MCF 10A (cell line): Measurements from ENCODE around the gene TROAP. TPM values are rescaled to one million over a fixed set of nuclear protein-coding genes. Genes with fewer than 3 reads are reported as not detected.

Experiments
- BruUV-seq: library from RNA; stranded (reverse); fragments of 400-500 nt; replicated peaks from 2 replicates; lab custom pipeline; 2021; lab: Mats Ljungman, UMichigan
- CTCF ChIA-PET: fragments of 300-600 bp; sonication (Branson Sonifier 250); formaldehyde crosslinking; extraction: SDS; loops from one replicate; lab custom pipeline; 2021; ENCODE audit warnings: antibody characterized with exemption, inconsistent platforms; lab: Yijun Ruan, JAX
- POLR2A ChIA-PET: fragments of 300-600, 350-650 bp; sonication (Branson Sonifier 250); formaldehyde crosslinking; extraction: SDS; loops from one replicate; lab custom pipeline; 2020; ENCODE audit warnings: antibody characterized with exemption, inconsistent platforms; lab: Yijun Ruan, JAX
- DNase-seq: peaks from one replicate; pipeline ENCODE4 v3.0.0-alpha.2; 2018; ENCODE audit not compliant: unreplicated experiment
- H3K27ac Mint-ChIP-seq: one replicate; pipeline ENCODE4 v1.8.0; 2022; ENCODE audit warnings: mild to moderate bottlenecking, low read depth, mixed read lengths; ENCODE audit not compliant: unreplicated experiment
- H3K27me3 Mint-ChIP-seq: one replicate; pipeline ENCODE4 v1.8.0; 2022; ENCODE audit warnings: mixed read lengths; ENCODE audit not compliant: insufficient read depth, unreplicated experiment
- H3K36me3 Mint-ChIP-seq: one replicate; pipeline ENCODE4 v1.8.0; 2022; ENCODE audit warnings: mild to moderate bottlenecking, moderate library complexity, mixed read lengths; ENCODE audit not compliant: insufficient read depth, unreplicated experiment
- H3K4me1 Mint-ChIP-seq: one replicate; pipeline ENCODE4 v1.8.0; 2022; ENCODE audit warnings: mixed read lengths; ENCODE audit not compliant: insufficient read depth, unreplicated experiment
- H3K4me3 Mint-ChIP-seq: one replicate; pipeline ENCODE4 v1.8.0; 2022; ENCODE audit warnings: mild to moderate bottlenecking, moderate library complexity, mixed read lengths; ENCODE audit not compliant: unreplicated experiment
- H3K9me3 Mint-ChIP-seq: one replicate; pipeline ENCODE4 v1.8.0; 2022; ENCODE audit warnings: mixed read lengths; ENCODE audit not compliant: unreplicated experiment
- intact Hi-C: fragments of 100-400 bp; cut with micrococcal nuclease; formaldehyde crosslinking; loops from 2 replicates; pipeline ENCODE4 v1.14.1; 2022
- total RNA-seq: library from RNA; stranded (reverse); gene quantifications from 2 replicates; pipeline ENCODE4 v1.2.3, GENCODE V29; 2022
- TF ChIP-seq, protein P1 (sequence below): fragments of 200-600 bp; IDR thresholded peaks from one replicate; pipeline ENCODE4 v1.8.0; 2022; ENCODE audit warnings: antibody characterized with exemption, mild to moderate bottlenecking; ENCODE audit not compliant: unreplicated experiment

TROAP gene
- total RNA-seq, 1 experiment from 2014 or later, result 41.9 TPM

DNA sequence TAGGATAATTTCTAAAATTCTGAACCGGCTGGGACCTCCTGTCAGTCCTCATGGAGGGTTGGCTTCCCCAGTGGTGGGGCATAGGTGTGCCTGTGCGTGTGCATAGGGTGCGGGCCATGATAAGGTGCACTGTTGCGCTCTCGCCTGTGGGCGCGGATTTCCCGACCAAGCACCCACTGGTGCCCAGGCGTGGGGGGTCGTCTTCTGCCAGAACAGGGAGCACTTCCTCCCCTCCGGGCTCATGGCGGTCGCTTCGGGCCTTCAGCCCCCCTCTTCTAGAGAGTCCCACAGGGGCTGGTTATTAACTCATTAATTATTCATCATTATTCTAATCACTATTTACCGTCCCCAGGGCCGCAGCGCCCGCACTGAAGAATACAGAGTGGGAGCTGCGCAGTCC, 11.2 kb downstream of the TROAP start:
- POLR2A ChIA-PET, result no interaction called here
- DNase-seq, result no peak
- BruUV-seq, result no TSS peak
- Mint-ChIP-seq H3K27ac (no peak overlapping the region), H3K4me1 (peaks cover 1% of the 10 kb centered on the region), H3K4me3 (no peak overlapping the region), H3K36me3 (no peaks in the 10 kb centered on the region), H3K9me3 (no peaks in the 10 kb centered on the region), H3K27me3 (peaks cover 15% of the 10 kb centered on the region)
- intact Hi-C loops, result no loop called here
- CTCF ChIA-PET, result interaction anchor here (0.7 to 1.3 kb wide), 7 partner anchors 9 to 182 kb away, joined by 3 to 5 read pairs (median 3); partner anchors contain the start of gene DNAJC22
- TF ChIP-seq, protein P1, sequence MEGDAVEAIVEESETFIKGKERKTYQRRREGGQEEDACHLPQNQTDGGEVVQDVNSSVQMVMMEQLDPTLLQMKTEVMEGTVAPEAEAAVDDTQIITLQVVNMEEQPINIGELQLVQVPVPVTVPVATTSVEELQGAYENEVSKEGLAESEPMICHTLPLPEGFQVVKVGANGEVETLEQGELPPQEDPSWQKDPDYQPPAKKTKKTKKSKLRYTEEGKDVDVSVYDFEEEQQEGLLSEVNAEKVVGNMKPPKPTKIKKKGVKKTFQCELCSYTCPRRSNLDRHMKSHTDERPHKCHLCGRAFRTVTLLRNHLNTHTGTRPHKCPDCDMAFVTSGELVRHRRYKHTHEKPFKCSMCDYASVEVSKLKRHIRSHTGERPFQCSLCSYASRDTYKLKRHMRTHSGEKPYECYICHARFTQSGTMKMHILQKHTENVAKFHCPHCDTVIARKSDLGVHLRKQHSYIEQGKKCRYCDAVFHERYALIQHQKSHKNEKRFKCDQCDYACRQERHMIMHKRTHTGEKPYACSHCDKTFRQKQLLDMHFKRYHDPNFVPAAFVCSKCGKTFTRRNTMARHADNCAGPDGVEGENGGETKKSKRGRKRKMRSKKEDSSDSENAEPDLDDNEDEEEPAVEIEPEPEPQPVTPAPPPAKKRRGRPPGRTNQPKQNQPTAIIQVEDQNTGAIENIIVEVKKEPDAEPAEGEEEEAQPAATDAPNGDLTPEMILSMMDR, result no peak

DNA sequence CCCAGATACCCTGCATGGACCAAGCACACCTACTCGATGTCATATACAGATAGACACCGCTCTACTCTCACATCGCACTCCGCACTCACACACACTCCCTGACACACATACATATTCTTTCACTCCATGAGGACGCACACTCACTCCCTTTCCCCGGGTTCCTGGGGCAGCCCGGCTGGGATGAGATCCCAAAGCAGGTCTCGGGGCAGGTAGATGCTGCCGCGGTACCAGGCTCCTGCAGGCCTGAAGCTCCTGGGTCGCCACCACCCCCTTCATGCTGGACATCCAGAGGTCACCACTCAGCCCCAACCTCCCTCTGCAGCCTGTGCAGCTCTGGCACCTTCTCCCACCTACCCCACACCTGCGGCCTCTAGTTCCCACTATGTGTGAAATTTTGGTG, 11.6 kb downstream of the TROAP start:
- H3K36me3 Mint-ChIP-seq, result no peaks in the 10 kb centered on the region
- no TSS peak for BruUV-seq

DNA sequence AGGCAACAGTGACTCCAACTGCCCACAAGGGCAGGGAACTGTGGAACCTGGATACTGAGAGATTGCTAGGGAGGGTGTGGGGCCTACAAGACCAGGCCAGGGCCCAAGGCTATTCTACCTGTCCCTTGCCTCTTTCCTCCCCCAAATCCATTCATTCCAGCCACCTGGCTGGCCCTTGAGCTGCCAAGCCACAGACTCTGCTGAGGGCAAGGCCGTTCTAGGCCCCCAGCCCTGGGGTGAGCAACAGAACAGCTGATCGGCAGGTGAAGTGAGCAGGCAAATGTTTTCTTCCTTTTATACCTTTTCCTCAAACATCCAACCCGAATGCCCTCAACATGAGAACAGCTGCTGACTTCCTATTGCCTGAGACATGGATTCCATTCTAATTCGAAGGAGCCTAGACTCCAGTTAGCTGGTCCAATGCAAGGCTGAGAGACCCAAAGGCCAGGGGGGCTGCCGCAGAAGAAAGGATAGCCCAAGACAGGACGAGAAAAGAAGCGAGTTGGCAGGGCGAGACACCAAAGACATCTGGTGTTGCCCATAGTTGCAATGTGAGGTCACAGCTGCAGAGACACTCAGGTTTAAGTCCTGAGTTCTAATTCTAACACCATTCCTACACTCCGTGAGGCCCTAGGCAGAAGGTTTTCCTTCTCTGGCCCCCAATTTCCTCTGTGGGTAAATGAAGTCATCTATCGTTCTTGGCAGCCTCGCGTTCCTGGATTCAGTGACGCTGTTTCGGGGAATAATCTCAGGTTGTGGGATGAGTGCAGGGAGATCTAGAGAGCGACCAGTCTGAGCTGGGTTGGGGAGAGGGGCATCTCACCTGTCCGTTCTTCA, 12.3 kb downstream of the TROAP start:
- BruUV-seq, result no TSS peak
- Mint-ChIP-seq H3K27me3 (peaks cover 15% of the 10 kb centered on the region), H3K4me1 (peaks cover 10% of the 10 kb centered on the region), H3K27ac (no peak overlapping the region), H3K4me3 (no peak overlapping the region), H3K9me3 (no peaks in the 10 kb centered on the region), H3K36me3 (no peaks in the 10 kb centered on the region)
- DNase-seq, result no peak
- ChIA-PET POLR2A (no interaction called here), CTCF (interaction anchor here (0.7 to 5.3 kb wide), 6 partner anchors 17 to 181 kb away, joined by 3 to 57 read pairs (median 4); no protein-coding TSS in a partner anchor)
- intact Hi-C loops, result loop anchor here (5.0 kb wide), 1 partner anchor 48 kb away; no protein-coding TSS in a partner anchor
- TF ChIP-seq, protein P1, result no peak

More for the DNA sequence above, 11.6 kb downstream of the TROAP start:
- Mint-ChIP-seq H3K27me3 (peaks cover 15% of the 10 kb centered on the region), H3K27ac (no peak overlapping the region), H3K4me1 (peaks cover 6% of the 10 kb centered on the region), H3K9me3 (no peaks in the 10 kb centered on the region), H3K4me3 (no peak overlapping the region)
- CTCF ChIA-PET, result interaction anchor here (0.7 to 5.3 kb wide), 6 partner anchors 8 to 182 kb away, joined by 3 to 57 read pairs (median 4); no protein-coding TSS in a partner anchor
- intact Hi-C loops, result loop anchor here (5.0 kb wide), 1 partner anchor 47 kb away; no protein-coding TSS in a partner anchor
- POLR2A ChIA-PET, result no interaction called here
- DNase-seq, result no peak
- TF ChIP-seq, protein P1, result no peak

DNA sequence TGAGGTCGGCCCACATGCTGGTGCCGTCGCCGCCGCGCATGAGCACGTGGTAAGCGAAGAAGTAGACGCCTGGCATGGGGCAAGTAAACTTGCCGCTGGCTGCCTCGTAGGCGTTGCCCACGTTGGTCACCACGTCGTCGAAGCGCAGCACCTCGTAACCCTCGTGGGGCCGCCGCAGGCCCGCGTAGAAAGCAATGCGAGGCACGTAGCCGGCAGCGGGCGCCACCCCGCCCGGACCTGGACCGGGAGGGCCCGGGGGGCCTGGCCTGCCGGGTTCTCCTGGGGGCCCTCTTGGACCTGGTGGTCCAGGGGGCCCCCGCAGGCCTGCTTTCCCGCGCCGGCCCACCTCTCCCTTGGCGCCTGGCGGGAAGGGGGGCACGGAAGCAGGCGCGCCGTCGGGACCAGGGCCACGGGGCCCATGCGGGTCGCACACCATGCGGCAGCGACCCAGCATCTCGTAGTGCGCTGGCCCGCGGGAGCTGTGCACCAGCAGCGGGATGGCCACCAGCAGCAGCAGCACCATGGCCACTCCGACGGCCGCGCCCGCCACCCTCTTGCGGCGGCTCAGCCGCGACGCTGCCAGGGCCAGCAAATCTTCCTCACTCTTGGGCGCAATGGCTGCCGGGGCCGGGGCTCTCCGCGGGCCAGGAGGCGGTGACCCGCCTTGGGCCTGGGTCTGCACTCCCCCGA, 13.0 kb downstream of the TROAP start:
- TF ChIP-seq, protein P1, result no peak
- Mint-ChIP-seq H3K27ac (no peak overlapping the region), H3K9me3 (no peaks in the 10 kb centered on the region), H3K4me1 (peaks cover 10% of the 10 kb centered on the region), H3K27me3 (peaks cover 15% of the 10 kb centered on the region), H3K4me3 (no peak overlapping the region), H3K36me3 (no peaks in the 10 kb centered on the region)
- BruUV-seq, result no TSS peak
- POLR2A ChIA-PET, result no interaction called here
- CTCF ChIA-PET, result interaction anchor here (0.5 to 5.3 kb wide), 12 partner anchors 11 to 1525 kb away, joined by 3 to 57 read pairs (median 4); partner anchors contain the start of gene PRPH
- intact Hi-C loops, result loop anchor here (5.0 kb wide), 1 partner anchor 49 kb away; no protein-coding TSS in a partner anchor
- DNase-seq, result no peak
